Right ventricle myocardium inferior (tissue), 1 donor: Measurements from ENCODE around the gene COQ6. TPM values are rescaled to one million over a fixed set of nuclear protein-coding genes. Genes with fewer than 3 reads are reported as not detected.
"Not testable (repeated sequence)": the region's sequence is repeated elsewhere in the genome, so short reads cannot be mapped to it uniquely, and the experiment has no call there.

Experiments used
- ATAC-seq: fragments of 200-7000 bp; cut with Tn5 transposase; one replicate; pipeline ENCODE4 v1.9.1; 2020; ENCODE audit warnings: mild to moderate bottlenecking, moderate library complexity
- DNase-seq: peaks from one replicate; pipeline ENCODE4 v3.0.0; 2021; ENCODE audit errors: missing footprints
- intact Hi-C: fragments of 100-400 bp; cut with DNase I; formaldehyde crosslinking; loops from one replicate; pipeline ENCODE4 v1.11.0; 2022
- total RNA-seq: library from RNA; stranded (reverse); fragmentation: NEBNext Ultra II Directional; extraction: Animal tissue kit (Norgen Biotek cat#: 25700); gene quantifications from one replicate; pipeline ENCODE4 v1.2.1, GENCODE V29; 2021
- donor health status: DM: no; HTN: yes; CAD: no; lungs with severe emphysema.

The COQ6 gene
- total RNA-seq, 1 donor from 2014 or later = 47.2 TPM

GRCh38 chr14:73968885-73969284 lies 18.8 kb downstream of the COQ6 start:
- intact Hi-C loops = no loop called here
- ATAC-seq (no peak), DNase-seq (no peak)

GRCh38 chr14:73973497-73973896 lies 23.4 kb downstream of the COQ6 start:
- intact Hi-C loops = no loop called here

GRCh38 chr14:73976125-73976524 lies 26.0 kb downstream of the COQ6 start:
- DNase-seq = no peak
- no peak for ATAC-seq
- intact Hi-C loops = no loop called here

More at GRCh38 chr14:73973497-73973896, 23.4 kb downstream of the COQ6 start:
- no peak for DNase-seq
- no peak for ATAC-seq

GRCh38 chr14:73977896-73978295 lies 27.8 kb downstream of the COQ6 start:
- no peak for ATAC-seq
- DNase-seq = no peak
- intact Hi-C loops = no loop called here

- intact Hi-C loops = no loop called here
- DNase-seq (no peak), ATAC-seq (no peak)
These were observed 38.0 kb downstream of the COQ6 start for GRCh38 chr14:73988065-73988464.

- DNase-seq, intact Hi-C loops, ATAC-seq: not testable (repeated sequence)
These were observed 38.6 kb downstream of the COQ6 start for GRCh38 chr14:73988656-73989055.

- intact Hi-C loops = no loop called here
- ATAC-seq (no peak), DNase-seq (no peak)
These were observed 41.0 kb downstream of the COQ6 start for GRCh38 chr14:73991092-73991491.

GRCh38 chr14:73994926-73995325 lies 44.8 kb downstream of the COQ6 start:
- DNase-seq, ATAC-seq, intact Hi-C loops: not testable (repeated sequence)

- intact Hi-C loops = no loop called here
- no peak for ATAC-seq
- no peak for DNase-seq
These were observed 45.9 kb downstream of the COQ6 start for GRCh38 chr14:73995977-73996378.

GRCh38 chr14:73996731-73997107 lies 46.6 kb downstream of the COQ6 start:
- DNase-seq = no peak
- intact Hi-C loops = no loop called here
- no peak for ATAC-seq

GRCh38 chr14:73997108-73997943 lies 47.2 kb downstream of the COQ6 start:
- intact Hi-C loops = no loop called here
- DNase-seq (no peak), ATAC-seq (no peak)

- DNase-seq = no peak
These were observed 47.9 kb downstream of the COQ6 start for GRCh38 chr14:73997944-73998447.

GRCh38 chr14:73998726-73999125 lies 48.6 kb downstream of the COQ6 start:
- ATAC-seq (no peak), DNase-seq (no peak)
- intact Hi-C loops = no loop called here

More at GRCh38 chr14:73997944-73998447, 47.9 kb downstream of the COQ6 start:
- no peak for ATAC-seq
- intact Hi-C loops = no loop called here

GRCh38 chr14:74005664-74006063 lies 55.6 kb downstream of the COQ6 start:
- DNase-seq, intact Hi-C loops, ATAC-seq: not testable (repeated sequence)

- no peak for DNase-seq
- ATAC-seq = no peak
- intact Hi-C loops = no loop called here
These were observed 58.9 kb downstream of the COQ6 start for GRCh38 chr14:74008843-74009499.

Other genes starting within 250 kb of the COQ6 start
- gene PNMA1, start 235.9 kb upstream of the COQ6 start, total RNA-seq = 14.9 TPM
- 32.8 TPM for gene PTGR2, start 98.5 kb upstream of the COQ6 start, total RNA-seq
- gene ZNF410, start 63.4 kb upstream of the COQ6 start, total RNA-seq = 16.0 TPM
- gene FAM161B, start 208 bp upstream of the COQ6 start, total RNA-seq = 3.7 TPM
- 6.2 TPM for gene ENTPD5, start 69.0 kb downstream of the COQ6 start, total RNA-seq
- 3.0 TPM for gene BBOF1, start 69.0 kb downstream of the COQ6 start, total RNA-seq
- gene ALDH6A1, start 134.2 kb downstream of the COQ6 start, total RNA-seq = 47.2 TPM
- gene LIN52, start 134.7 kb downstream of the COQ6 start, total RNA-seq = 6.7 TPM